Stimulated activated CD4-positive, alpha-beta T cell treated with anti-CD3 and anti-CD28 coated beads, Interleukin-15, amount 100 ng/mL, for 48 hours (primary cell): Measurements from ENCODE around the gene VSIG10L.
A peak's percentile ranks its signal among the peaks of the same experiment; 100 is the strongest.

ENCODE experiments used
- DNase-seq, 2 donors: peaks; one replicate each; pipeline ENCODE4 v3.0.0-alpha.2; 2020; ENCODE audit warnings: low read depth in 2 of 2

VSIG10L gene

GRCh38 chr19:51341976-51342580 is at the start of gene VSIG10L:
TSS of gene VSIG10L (minus strand) at chr19:51342139. CDS start at chr19:51342124, 15 bp downstream.
- no peak for DNase-seq

DNA sequence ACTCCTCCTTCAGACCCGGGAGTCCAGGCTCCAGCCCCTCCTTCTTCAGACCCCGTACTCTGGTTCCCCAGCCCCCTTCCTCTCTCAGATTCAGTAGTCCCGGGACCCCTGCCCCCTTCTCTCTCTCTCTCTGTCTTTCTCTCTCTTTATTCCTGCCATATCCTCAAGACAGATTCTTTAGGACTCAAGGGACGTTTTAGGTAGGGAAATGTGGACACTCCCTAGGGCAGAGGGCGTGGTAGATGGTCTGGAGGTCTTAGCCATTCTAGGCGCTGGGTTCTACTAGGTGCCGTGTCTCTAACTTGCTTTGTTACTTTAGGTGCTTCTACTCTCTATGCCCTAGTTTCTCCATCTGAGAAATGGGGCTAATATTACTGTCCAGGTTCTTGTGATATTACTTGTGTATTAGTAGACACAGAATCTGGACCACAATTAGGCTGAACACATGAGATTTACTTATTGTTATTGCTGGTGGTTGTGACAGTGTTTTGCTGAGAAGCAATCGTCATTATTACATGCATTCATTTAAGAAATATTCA is 49.2 kb upstream of the VSIG10L start:
- DNase-seq: no peak

GRCh38 chr19:51389143-51389542 is 47.2 kb upstream of the VSIG10L start:
- no peak for DNase-seq

- no peak for DNase-seq
These were observed 46.0 kb upstream of the VSIG10L start, which contains the start of gene LIM2 for GRCh38 chr19:51387924-51388389. TSS of gene LIM2 (minus strand) at chr19:51387974. CDS start at chr19:51387443, 531 bp downstream.

DNA sequence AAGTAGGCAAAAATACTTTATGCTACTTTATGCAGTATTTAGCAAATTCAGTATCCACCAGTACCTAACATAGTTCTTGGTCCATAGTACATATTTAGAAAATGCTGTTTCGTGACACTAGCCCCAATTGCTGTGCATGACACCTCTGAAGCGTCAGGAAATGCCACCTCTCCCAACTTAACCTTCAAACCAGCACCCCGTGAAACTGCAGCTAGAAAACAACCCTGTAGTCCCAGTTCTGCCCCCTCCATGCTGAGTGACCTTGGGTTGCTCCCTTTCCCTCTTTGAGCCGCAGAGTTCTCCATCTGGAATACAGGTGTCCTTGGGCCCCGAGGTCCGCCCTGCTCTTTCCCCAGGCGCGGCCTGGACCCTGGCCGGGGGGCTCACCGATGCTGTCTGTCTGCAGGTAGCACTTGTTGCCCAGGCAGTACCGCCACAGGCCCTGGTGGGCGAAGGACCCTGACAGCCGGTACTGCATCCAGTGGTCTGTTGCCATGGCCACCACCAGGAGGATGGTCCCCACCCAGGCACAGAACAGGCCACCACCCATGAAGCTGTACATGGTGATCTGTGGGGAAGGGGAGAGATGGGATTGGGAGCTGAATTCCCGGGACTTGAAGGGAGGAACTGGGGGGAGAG is 45.1 kb upstream of the VSIG10L start:
- no peak for DNase-seq

- no peak for DNase-seq
These were observed 40.1 kb upstream of the VSIG10L start for GRCh38 chr19:51382004-51382403.

DNA sequence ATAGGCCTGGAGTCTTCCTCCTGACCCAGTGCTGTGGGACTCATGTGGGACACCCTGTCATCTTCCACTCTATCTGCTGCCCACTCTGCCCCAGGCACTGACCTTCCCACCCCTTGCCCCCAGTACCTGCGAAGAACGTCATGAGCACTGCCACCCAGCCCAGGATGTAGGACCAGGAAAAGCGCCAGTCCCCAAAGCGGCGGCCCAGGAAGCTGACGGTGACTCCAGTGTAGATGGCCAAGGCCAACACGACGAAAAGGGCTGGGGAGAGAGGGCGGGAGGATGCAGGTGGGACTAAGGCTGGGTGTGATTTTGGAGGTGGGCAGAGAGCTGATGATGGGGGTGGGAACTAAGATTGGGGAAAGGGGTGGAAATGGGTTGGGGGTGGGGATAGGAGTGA is 38.4 kb upstream of the VSIG10L start:
- DNase-seq: no peak

DNA sequence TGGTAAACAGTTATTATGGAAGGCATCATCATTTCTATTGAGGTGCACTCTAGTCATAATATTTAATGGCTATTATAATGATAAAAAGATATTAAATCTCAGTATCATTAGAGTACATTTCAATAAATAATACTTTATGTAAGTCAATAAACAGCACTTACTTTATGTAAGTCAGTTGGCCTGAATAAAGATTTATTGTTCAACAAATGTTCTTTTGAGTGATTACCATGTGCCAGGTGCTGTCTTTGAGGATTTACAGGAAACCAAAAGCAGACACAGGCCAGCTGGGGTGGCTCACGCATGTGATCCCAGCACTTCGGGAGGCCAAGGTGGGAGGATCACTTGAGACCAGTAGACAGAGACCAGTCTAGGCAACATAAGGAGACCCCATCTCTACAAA is 35.5 kb upstream of the VSIG10L start:
- DNase-seq: no peak

DNA sequence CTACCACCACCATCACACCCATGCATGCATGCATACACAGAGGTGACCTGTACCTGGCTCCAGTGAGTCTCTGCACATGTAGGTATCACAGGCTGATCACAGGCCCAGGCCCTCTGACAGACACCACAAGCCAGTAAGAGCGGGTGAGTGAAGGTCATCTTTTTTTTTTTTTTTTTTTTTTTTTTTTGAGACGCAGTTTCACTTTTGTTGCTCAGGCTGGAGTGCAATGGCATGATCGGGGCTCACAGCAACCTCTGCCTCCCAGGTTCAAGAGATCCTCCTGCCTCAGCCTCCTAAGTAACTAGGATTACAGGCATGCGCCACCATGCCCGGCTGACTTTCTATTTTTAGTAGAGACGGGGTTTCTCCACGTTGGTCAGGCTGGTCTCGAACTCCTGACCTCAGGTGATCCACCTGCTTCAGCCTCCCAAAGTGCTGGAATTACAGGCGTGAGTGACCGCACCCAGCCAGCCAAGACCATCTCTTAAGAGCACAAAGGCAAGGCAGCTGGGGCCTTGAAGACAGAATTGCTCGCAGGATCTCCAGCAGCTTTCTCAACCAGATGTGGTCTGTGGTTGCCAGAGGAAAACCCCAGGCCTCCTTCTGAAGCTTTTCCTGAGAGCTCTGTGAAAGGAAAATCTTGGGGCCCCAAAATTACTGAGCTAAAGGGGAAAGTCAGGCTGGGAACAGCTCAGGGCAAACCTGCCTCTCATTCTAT is 33.7 kb upstream of the VSIG10L start:
- peak in 1 of 2 donors; percentile 40 for DNase-seq

DNA sequence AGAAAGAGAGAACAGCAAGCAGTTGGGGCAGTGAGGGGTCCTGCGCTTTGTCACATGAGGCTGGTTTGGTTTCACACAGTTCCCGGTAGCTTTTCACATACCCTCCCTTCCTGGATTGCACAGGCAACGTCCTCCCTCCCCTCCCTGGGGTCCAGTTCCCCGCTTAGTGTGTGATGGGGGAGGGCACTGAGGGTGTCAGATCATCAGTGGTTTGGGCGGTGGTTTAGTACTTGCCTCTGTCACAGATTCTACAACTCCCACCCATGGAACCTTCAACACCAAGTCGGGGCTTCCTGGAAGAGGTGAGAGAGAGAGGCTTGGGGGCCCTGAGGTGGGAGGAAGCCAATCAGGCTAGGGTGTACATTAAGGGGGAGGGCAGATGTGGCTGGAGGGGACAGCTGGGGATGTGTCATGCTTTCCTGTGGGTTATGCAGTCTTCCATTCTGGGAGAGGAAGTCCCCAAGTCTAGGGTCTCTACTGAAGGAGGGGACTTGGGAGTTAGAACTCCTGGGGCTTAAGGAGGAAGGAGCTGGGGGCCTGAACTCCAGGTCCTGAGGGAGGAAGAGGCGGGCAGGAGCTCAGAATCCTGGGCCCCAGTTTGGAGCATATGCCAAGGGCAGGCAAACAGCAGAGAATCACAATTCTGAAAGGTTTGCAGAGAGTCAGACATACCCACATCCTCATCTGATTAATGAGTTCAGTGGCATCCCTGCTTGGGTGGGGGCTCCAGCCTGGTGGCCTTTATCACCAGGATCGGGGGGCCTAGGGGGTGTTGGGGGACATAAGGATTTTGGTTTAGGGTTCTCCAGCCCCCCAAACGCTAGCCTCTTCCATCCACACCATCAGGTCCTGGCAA is 30.9 kb upstream of the VSIG10L start, which contains the start of gene NKG7:
NKG7 (minus strand) TSS at position 6 of the 856 bp plus-strand sequence. CDS start 119 bp downstream, outside the sequence.
- peak; percentile 81 to 83 for DNase-seq

DNA sequence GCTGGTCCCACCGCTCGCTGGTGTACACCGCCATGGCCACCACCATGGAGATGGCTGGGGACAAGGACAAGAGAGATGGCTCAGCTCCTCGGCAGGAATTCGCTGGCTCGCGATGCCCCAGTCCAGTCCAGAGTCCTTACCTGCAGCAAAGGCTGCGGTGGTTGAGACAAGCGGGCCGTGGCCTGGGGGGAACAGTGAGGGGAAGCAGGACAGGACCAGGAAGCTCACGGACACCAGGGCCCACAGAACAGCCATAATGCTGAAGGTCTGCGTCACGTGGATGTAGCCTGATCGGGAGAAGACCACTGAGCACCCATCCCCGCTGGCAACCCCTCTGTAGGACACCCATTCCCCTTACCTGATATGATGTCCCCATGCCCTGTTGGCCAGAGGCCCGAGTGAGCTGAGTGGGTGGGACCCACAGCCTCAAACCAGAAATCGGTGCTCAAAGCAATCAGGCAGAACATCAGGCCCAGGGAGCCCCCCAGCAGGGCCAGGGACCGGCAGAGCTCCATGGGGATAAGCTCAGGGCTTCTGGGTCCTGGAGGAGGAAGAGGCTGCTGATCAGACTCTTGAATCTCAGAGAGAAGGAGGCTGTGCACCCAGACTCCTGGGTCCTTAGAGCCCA is 30.2 kb upstream of the VSIG10L start:
- DNase-seq: no peak

DNA sequence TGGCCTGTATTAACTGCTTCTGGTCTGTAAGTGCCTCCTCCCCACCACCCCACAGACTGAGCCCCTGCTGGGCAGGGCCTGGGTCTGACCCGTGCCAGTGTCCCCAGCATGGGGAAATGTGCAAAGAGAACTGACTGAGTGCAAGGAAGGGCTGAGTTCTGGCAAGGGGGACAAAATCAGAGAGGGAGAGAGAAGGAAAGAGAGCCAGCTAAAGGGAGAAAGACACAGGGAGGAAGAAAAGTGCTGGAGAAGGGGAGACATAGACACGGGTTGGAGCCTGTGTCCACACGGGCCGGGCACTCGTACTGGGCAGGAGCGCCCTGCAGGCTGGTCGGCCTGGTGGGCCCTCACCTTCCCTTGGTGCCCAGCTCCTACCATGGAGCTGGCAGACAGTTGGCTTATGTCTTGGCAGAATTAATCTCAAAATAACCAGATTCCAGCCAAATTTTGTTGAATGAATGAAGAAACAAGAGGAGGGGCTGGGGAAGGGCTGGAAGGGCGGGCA is 29.3 kb upstream of the VSIG10L start:
- no peak for DNase-seq

- DNase-seq: no peak
These were observed 28.3 kb upstream of the VSIG10L start for GRCh38 chr19:51370230-51370629.

DNA sequence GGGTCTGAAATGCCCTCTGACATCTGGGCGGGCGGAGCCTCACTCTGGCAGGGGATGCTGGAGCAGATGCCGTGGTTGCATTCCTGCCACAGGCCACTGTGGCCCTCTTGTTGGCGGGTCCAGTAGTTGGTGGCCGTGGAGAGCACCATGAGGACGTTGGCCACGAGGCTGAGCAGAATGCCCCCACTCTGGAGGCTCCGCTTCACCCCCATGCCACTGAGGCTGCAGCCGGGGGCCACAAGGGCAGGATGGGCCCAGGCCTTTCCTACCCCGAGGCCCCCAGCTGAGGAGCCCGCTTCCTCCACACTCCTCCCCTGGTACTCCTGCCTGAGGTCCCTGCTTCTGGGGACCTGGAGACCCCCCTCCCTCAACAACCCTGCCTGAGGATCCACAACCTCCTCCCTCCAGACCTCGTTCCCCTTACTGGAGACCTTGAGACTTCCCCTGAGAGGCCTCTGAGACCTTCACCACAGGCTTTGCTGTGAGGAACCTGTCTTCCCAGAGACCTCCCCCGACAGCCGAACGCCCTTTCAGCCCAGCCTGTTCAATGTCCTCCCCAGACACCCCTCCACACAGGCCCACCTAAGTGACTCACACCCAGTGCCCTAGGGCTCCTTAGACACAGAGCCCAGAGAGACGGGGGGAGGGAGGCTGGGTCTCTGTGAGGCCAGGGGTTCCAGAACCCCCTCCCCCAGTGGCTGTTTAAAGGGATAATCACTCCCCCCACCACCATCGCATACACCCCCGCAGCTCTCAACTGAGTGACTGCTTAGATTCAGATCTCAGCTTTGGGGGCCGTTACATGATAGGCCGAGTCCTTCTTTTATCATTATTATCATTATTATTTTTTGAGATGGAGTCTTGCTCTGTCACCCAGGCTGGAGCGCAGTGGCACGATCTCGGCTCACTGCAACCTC is 26.7 kb upstream of the VSIG10L start, which contains the start of gene CLDND2:
CLDND2 (minus strand) TSS at position 638 of the 917 bp plus-strand sequence; CDS start at position 212, 426 bp downstream.
- DNase-seq: no peak

- DNase-seq: peak; percentile 99 to 100
These were observed 25.8 kb upstream of the VSIG10L start for GRCh38 chr19:51367565-51368365.

- no peak for DNase-seq
These were observed 25.3 kb upstream of the VSIG10L start for GRCh38 chr19:51367255-51367564.

DNA sequence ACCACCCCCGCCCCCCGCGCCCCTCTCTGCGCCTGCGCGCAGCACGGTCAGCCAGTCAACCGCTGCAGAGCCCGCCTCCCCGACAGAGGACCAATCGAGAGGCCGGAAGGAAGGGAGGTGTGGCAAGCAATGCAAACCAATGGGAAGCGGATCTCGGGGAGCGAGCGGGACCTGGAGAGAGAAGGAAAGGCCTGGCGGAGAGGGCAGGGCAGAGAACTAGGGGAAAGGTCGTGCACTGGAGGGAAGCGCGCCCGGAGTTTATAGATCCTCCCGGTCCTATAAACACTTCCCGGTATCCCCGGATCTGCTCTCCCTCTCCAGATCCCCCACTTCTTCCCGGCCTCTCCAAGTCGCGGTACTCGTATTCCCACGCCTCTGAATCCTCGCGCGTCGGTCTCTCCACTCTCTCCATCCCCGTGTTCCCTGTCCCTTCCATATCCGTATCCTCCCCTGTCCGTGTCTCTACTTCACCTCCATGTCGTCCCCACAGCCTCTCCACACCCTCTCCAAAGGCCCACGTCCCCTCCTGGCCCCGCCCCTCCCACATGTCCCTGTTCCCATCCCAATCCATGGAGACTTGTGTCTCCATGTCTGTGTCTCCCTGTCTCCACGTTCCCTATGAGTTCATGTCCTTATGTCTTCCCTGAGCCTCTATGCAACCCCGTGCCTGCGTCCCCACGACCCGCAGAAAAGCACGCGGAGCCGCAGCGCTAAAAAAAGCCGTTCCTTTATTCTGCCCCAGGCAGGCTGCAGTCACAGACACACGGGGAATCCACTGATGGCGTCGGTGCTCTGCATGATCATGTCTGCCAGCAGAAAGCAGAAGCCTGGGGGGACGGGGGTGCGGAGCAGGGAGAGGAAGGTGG is 24.7 kb upstream of the VSIG10L start:
- peak; percentile 94 to 95 for DNase-seq

- no peak for DNase-seq
These were observed 24.0 kb upstream of the VSIG10L start, which contains the start of gene ETFB for GRCh38 chr19:51365965-51366388. TSS of gene ETFB (minus strand) at chr19:51366388. CDS start at chr19:51366326, 62 bp downstream.
